K562 treated with DMSO at 1 percent for 48 hours (cell line): ENCODE measurements around the gene UGT2B7. TPM values are rescaled to one million over a fixed set of nuclear protein-coding genes. Genes with fewer than 3 reads are reported as not detected.

Source experiments
- total RNA-seq: library from RNA; unstranded; fragments of 300-600 nt; gene quantifications from 2 replicates; pipeline ENCODE4 v1.2.3, GENCODE V29; 2022; ENCODE audit warnings: low replicate concordance; ENCODE audit errors: extremely low read depth

Gene UGT2B7
- not detected in 2 replicates for total RNA-seq

DNA sequence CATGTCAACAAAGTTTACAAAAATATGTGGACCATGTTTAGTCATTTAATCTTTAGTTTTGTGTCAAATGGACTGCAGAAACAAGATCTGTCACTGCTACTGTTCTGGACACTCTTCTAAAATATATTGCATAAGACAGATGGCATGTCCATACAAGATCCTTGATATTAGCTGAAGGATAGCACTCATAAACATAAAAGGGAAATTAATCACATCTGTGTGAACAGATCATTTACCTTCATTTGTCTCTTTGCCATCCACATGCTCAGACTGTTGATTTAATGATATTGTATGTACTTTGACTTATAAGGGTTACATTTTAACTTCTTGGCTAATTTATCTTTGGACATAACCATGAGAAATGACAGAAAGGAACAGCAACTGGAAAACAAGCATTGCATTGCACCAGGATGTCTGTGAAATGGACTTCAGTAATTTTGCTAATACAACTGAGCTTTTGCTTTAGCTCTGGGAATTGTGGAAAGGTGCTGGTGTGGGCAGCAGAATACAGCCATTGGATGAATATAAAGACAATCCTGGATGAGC is at the start of gene UGT2B7:
Gene UGT2B7, plus strand, starts transcription at position 364 of the 546 bp plus-strand sequence. Its CDS starts 47 bp downstream, at position 411.

Other genes starting within 250 kb of the UGT2B7 start
- not detected in 2 replicates for gene UGT2A3, start 144.7 kb upstream of the UGT2B7 start, total RNA-seq
- gene UGT2B11, start 118.3 kb downstream of the UGT2B7 start, total RNA-seq, result not detected in 2 replicates
- gene UGT2B28, start 184.0 kb downstream of the UGT2B7 start, total RNA-seq, result not detected in 2 replicates